HL-60 (cell line): Measurements from ENCODE around the gene POLR1A.

Source experiments
- GABPA ChIP-seq: IDR thresholded peaks from 2 replicates; pipeline ENCODE4 v1.6.1; 2012; ENCODE audit warnings: low read depth
- POLR2AphosphoS5 ChIP-seq: IDR thresholded peaks from 2 replicates; pipeline ENCODE4 v1.6.1; 2012; ENCODE audit warnings: low read depth
- TF ChIP-seq, protein P1 (sequence below): IDR thresholded peaks from one replicate; pipeline ENCODE4 v1.5.1; 2011; ENCODE audit warnings: low read length, control low read depth, inconsistent platforms; ENCODE audit not compliant: insufficient read depth
- TF ChIP-seq, protein P2 (sequence below): IDR thresholded peaks from 2 replicates; pipeline ENCODE4 v1.6.1; 2012; ENCODE audit warnings: low read depth; ENCODE audit not compliant: insufficient replicate concordance

DNA sequence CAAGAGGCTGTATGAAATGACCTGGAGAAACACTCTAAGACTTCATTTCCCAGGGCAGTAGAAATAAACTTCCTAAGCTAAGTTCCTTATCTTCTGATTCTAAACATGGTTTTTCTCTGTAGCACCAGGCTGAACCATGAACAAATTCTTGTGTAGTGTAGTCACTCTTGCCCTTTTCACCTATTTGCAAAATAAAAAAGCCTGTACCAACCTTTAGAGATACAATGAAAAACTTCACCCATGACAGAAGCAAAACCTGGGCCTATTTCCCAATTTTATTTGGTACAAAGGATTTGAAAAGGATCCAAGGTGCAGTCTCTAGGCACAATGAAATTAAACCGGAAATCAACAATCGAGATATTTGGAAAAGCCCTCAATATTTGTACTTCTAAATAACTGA lies 43.6 kb downstream of the POLR1A start:
- TF ChIP-seq, protein P1, sequence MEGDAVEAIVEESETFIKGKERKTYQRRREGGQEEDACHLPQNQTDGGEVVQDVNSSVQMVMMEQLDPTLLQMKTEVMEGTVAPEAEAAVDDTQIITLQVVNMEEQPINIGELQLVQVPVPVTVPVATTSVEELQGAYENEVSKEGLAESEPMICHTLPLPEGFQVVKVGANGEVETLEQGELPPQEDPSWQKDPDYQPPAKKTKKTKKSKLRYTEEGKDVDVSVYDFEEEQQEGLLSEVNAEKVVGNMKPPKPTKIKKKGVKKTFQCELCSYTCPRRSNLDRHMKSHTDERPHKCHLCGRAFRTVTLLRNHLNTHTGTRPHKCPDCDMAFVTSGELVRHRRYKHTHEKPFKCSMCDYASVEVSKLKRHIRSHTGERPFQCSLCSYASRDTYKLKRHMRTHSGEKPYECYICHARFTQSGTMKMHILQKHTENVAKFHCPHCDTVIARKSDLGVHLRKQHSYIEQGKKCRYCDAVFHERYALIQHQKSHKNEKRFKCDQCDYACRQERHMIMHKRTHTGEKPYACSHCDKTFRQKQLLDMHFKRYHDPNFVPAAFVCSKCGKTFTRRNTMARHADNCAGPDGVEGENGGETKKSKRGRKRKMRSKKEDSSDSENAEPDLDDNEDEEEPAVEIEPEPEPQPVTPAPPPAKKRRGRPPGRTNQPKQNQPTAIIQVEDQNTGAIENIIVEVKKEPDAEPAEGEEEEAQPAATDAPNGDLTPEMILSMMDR, result no peak
- TF ChIP-seq, protein P2, sequence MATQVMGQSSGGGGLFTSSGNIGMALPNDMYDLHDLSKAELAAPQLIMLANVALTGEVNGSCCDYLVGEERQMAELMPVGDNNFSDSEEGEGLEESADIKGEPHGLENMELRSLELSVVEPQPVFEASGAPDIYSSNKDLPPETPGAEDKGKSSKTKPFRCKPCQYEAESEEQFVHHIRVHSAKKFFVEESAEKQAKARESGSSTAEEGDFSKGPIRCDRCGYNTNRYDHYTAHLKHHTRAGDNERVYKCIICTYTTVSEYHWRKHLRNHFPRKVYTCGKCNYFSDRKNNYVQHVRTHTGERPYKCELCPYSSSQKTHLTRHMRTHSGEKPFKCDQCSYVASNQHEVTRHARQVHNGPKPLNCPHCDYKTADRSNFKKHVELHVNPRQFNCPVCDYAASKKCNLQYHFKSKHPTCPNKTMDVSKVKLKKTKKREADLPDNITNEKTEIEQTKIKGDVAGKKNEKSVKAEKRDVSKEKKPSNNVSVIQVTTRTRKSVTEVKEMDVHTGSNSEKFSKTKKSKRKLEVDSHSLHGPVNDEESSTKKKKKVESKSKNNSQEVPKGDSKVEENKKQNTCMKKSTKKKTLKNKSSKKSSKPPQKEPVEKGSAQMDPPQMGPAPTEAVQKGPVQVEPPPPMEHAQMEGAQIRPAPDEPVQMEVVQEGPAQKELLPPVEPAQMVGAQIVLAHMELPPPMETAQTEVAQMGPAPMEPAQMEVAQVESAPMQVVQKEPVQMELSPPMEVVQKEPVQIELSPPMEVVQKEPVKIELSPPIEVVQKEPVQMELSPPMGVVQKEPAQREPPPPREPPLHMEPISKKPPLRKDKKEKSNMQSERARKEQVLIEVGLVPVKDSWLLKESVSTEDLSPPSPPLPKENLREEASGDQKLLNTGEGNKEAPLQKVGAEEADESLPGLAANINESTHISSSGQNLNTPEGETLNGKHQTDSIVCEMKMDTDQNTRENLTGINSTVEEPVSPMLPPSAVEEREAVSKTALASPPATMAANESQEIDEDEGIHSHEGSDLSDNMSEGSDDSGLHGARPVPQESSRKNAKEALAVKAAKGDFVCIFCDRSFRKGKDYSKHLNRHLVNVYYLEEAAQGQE, result no peak
- TF ChIP-seq POLR2AphosphoS5 (no peak), GABPA (no peak)
